Mesenchymal stem cell (in vitro differentiated cells and primary cell): ENCODE results near the gene MAP2K5. TPM values are rescaled to one million over a fixed set of nuclear protein-coding genes. Genes with fewer than 3 reads are reported as not detected.

Experiments used
- DNase-seq: peaks from one replicate; pipeline ENCODE4 v3.0.0-alpha.2; 2013
- H2AFZ ChIP-seq: one replicate; pipeline ENCODE4 v1.6.1; 2013; ENCODE audit warnings: low read depth, mild to moderate bottlenecking, control low read depth, inconsistent platforms, low read length, moderate library complexity
- H2AK5ac ChIP-seq: 2 replicates; pipeline ENCODE4 v1.6.1; 2013; ENCODE audit warnings: low read length, moderate library complexity, mild to moderate bottlenecking, inconsistent platforms; ENCODE audit not compliant: severe bottlenecking
- H2BK120ac ChIP-seq: one replicate; pipeline ENCODE4 v1.6.1; 2013; ENCODE audit warnings: low read depth, mild to moderate bottlenecking, inconsistent platforms, low read length, moderate library complexity
- H2BK12ac ChIP-seq, 2 experiments: one replicate each; pipeline ENCODE4 v1.6.1; 2013; ENCODE audit warnings: inconsistent platforms in 2 of 2, low read length in 2 of 2, mild to moderate bottlenecking in 2 of 2, moderate library complexity in 2 of 2, control low read depth in 1 of 2
- H2BK15ac ChIP-seq: one replicate; pipeline ENCODE4 v1.6.1; 2013; ENCODE audit warnings: mild to moderate bottlenecking, low read depth, inconsistent platforms; ENCODE audit not compliant: poor library complexity, severe bottlenecking
- H2BK5ac ChIP-seq: 2 replicates; pipeline ENCODE4 v1.6.1; 2013; ENCODE audit warnings: low read depth, mild to moderate bottlenecking, low read length, control low read depth, inconsistent platforms; ENCODE audit not compliant: poor library complexity, severe bottlenecking
- H3K14ac ChIP-seq, 2 experiments: one replicate each; pipeline ENCODE4 v1.6.1; 2013; ENCODE audit warnings: inconsistent platforms in 2 of 2, low read length in 2 of 2, control low read depth in 1 of 2, mild to moderate bottlenecking in 1 of 2, moderate library complexity in 1 of 2
- H3K18ac ChIP-seq, 2 experiments: one replicate each; pipeline ENCODE4 v1.6.1; 2013; ENCODE audit warnings: inconsistent platforms in 2 of 2, low read length in 2 of 2, control low read depth in 1 of 2, low read depth in 1 of 2, mild to moderate bottlenecking in 1 of 2
- H3K23ac ChIP-seq, 2 experiments: one replicate each; pipeline ENCODE4 v1.6.1; 2013; ENCODE audit warnings: inconsistent platforms in 2 of 2, low read length in 2 of 2, mild to moderate bottlenecking in 2 of 2, moderate library complexity in 2 of 2, control low read depth in 1 of 2
- H3K27ac ChIP-seq: 2 replicates; pipeline ENCODE4 v1.5.1; 2013; ENCODE audit warnings: mild to moderate bottlenecking, moderate library complexity, low read length, control low read depth, inconsistent platforms; ENCODE audit not compliant: poor library complexity, severe bottlenecking
- H3K27me3 ChIP-seq, 2 experiments: 2 replicates each; pipeline versions ENCODE4 v1.6.1 to v1.7.0; 2013; ENCODE audit warnings: low read length in 2 of 2, mild to moderate bottlenecking in 2 of 2, moderate library complexity in 2 of 2, control low read depth in 1 of 2, inconsistent platforms in 1 of 2; ENCODE audit not compliant: control insufficient read depth in 1 of 2, insufficient read depth in 1 of 2
- H3K36me3 ChIP-seq, 2 experiments: 2 replicates each; pipeline versions ENCODE4 v1.6.1 to v1.7.0; 2013; ENCODE audit warnings: low read length in 2 of 2, control low read depth in 1 of 2, inconsistent platforms in 1 of 2, low read depth in 1 of 2, mild to moderate bottlenecking in 1 of 2; ENCODE audit not compliant: insufficient read depth in 2 of 2, control insufficient read depth in 1 of 2
- H3K4ac ChIP-seq, 2 experiments: one replicate each; pipeline ENCODE4 v1.6.1; 2013; ENCODE audit warnings: inconsistent platforms in 2 of 2, low read length in 2 of 2, mild to moderate bottlenecking in 2 of 2, moderate library complexity in 2 of 2, control low read depth in 1 of 2, low read depth in 1 of 2
- H3K4me1 ChIP-seq: 2 replicates; pipeline ENCODE4 v1.6.1; 2013; ENCODE audit warnings: low read depth, low read length, control low read depth; ENCODE audit not compliant: control insufficient read depth, insufficient read depth
- H3K4me2 ChIP-seq: 2 replicates; pipeline ENCODE4 v1.6.1; 2013; ENCODE audit warnings: low read length, mild to moderate bottlenecking, inconsistent platforms; ENCODE audit not compliant: poor library complexity, severe bottlenecking
- H3K4me3 ChIP-seq, 2 experiments: 2 replicates each; pipeline versions ENCODE4 v1.5.1 to v1.7.0; 2013; ENCODE audit warnings: low read length in 2 of 2, mild to moderate bottlenecking in 2 of 2, control low read depth in 1 of 2, low read depth in 1 of 2; ENCODE audit not compliant: insufficient read depth in 1 of 2
- H3K79me1 ChIP-seq: replicated peaks from 2 replicates; pipeline ENCODE4 v1.6.1; 2013; ENCODE audit warnings: mild to moderate bottlenecking, control low read depth, low read length, inconsistent platforms; ENCODE audit not compliant: poor library complexity, severe bottlenecking
- H3K9ac ChIP-seq: 2 replicates; pipeline ENCODE4 v1.7.0; 2013; ENCODE audit warnings: mild to moderate bottlenecking, low read length, moderate library complexity
- H3K9me3 ChIP-seq: 2 replicates; pipeline ENCODE4 v1.7.0; 2013; ENCODE audit warnings: mild to moderate bottlenecking, low read length; ENCODE audit not compliant: control insufficient read depth
- H4K8ac ChIP-seq: one replicate; pipeline ENCODE4 v1.6.1; 2013; ENCODE audit warnings: inconsistent platforms, mild to moderate bottlenecking, low read length, moderate library complexity
- H4K91ac ChIP-seq: one replicate; pipeline ENCODE4 v1.6.1; 2013; ENCODE audit warnings: mild to moderate bottlenecking, low read length, inconsistent platforms
- WGBS: methylation state at CpG from one replicate; pipeline ENCODE4 v1.1.7; 2013; ENCODE audit warnings: mixed read lengths; 5-methylcytosine and 5-hydroxymethylcytosine counted together
- polyA plus RNA-seq, 2 experiments: library from polyadenylated mRNA; stranded (reverse); fragments of 200-250 nt; gene quantifications; one replicate each; pipeline ENCODE4 v1.2.3, GENCODE V29; 2013

MAP2K5 gene
- 14.1 TPM for polyA plus RNA-seq (2013, experiment 1 of 2)
- polyA plus RNA-seq (2013, experiment 2 of 2): 13.7 TPM

DNA sequence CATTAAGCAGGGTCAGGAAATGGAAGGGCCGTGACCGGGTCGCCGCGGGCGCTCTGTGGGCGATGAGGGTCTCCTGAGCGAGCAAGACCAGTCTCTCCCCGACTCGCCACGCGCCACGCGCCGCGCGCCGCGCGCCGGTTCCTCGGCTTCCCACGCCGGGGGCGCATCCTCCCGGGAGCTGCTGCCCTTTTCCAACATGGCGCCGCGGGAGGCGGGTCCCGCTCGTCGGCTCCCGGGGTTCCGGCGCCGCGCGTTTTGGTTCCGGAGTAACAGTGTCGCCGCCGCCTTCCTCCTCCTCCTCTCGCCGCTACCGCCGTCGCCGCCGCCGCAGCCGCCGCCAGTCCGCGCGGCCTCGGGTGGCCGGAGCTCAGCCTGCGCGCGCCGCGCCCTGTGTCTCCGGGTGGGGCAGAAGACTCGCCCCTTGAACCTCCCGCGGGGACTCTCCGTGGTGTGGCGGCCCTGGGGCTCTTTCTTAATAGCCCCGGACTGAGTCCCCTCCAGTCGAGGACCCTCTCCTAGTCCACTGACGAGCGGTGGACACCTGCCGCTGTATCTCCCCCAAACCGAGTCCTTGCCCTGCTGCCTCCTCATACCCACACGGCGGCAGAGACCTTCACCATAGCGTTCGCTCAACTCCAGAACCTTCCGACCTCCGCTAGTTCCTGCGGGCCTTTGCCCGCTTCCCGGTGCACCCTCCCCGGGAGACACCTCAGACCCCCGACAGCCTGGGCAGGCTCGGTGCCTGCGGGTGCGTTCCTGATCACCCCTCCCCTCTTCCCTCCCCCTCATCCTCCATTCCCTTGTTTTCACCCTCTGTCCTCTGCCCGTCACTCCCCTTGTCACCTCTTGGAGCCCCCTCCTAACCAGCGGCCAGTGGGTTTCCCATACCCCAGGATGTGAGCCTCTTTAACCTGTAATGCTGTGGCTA, at the start of gene MAP2K5:
Gene MAP2K5, plus strand, starts transcription at position 284 of the 928 bp plus-strand sequence. Its CDS starts 633 bp downstream, at position 917.
- Histone ChIP-seq H2BK15ac (peak within 1 kb of the TSS; percentile 44), H3K4ac (peak within 1 kb of the TSS; percentile 57 to 67), H3K9me3 (no peaks in the 10 kb centered on the region), H3K79me1 (peaks cover 25% of the 10 kb centered on the region), H3K27me3 (no peaks in the 10 kb centered on the region), H3K4me3 (peak within 1 kb of the TSS; percentile 88 to 98), H2BK120ac (peak within 1 kb of the TSS; percentile 27), H3K27ac (peak within 1 kb of the TSS; percentile 9), H2BK12ac (peak within 1 kb of the TSS; percentile 33 to 61), H3K23ac (no peak within 1 kb of the TSS), H3K14ac (peak within 1 kb of the TSS in 1 of 2 experiments; percentile 79), H3K18ac (peak within 1 kb of the TSS; percentile 85 to 90), H2AFZ (peak within 1 kb of the TSS; percentile 89), H3K4me1 (peaks cover 12% of the 10 kb centered on the region), H3K36me3 (peaks cover 6 to 20% of the 10 kb centered on the region in 2 experiments), H4K91ac (peak within 1 kb of the TSS; percentile 43), H4K8ac (peak within 1 kb of the TSS; percentile 93), H3K4me2 (peak within 1 kb of the TSS; percentile 69), H2AK5ac (no peak within 1 kb of the TSS), H2BK5ac (no peak within 1 kb of the TSS), H3K9ac (peak within 1 kb of the TSS; percentile 98)
- peak; percentile 72 for DNase-seq
- under 1% methylated on average over 69 of the region's 91 CpGs for WGBS

DNA sequence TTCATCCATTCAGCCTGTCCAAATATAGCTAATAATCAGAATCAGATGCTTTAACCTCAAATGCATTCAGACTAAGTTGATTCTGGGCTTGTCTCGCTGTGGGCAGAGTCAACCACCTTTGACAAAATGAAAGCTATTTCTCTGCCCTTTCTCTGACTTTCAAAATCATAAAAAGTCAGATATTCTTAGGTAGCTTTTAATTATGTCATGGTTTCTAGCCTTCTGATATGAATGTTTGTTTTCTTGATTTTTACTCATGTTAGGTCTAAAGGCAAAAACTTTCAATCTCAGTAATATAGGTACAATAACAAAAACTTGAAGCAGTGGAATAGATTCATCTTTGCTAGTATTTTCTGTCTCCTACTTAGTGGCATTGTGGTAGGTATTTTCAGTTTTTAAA, 46.9 kb upstream of the MAP2K5 start:
- Histone ChIP-seq H3K14ac (no peak overlapping the region), H3K27me3 (no peaks in the 10 kb centered on the region), H3K9me3 (no peaks in the 10 kb centered on the region), H3K36me3 (no peaks in the 10 kb centered on the region), H4K8ac (no peak overlapping the region), H3K79me1 (no peaks in the 10 kb centered on the region), H4K91ac (no peak overlapping the region), H3K4me2 (no peak overlapping the region), H3K18ac (no peak overlapping the region), H3K4me3 (no peak overlapping the region), H2AK5ac (no peak overlapping the region), H2BK15ac (no peak overlapping the region), H2AFZ (no peak overlapping the region), H3K23ac (no peak overlapping the region), H2BK120ac (no peak overlapping the region), H3K9ac (no peak overlapping the region), H3K4me1 (no peaks in the 10 kb centered on the region), H2BK5ac (no peak overlapping the region), H3K27ac (no peak overlapping the region), H2BK12ac (no peak overlapping the region), H3K4ac (no peak overlapping the region)
- no peak for DNase-seq
- no CpG with 5 or more reads among the region's 1 CpG for WGBS

DNA sequence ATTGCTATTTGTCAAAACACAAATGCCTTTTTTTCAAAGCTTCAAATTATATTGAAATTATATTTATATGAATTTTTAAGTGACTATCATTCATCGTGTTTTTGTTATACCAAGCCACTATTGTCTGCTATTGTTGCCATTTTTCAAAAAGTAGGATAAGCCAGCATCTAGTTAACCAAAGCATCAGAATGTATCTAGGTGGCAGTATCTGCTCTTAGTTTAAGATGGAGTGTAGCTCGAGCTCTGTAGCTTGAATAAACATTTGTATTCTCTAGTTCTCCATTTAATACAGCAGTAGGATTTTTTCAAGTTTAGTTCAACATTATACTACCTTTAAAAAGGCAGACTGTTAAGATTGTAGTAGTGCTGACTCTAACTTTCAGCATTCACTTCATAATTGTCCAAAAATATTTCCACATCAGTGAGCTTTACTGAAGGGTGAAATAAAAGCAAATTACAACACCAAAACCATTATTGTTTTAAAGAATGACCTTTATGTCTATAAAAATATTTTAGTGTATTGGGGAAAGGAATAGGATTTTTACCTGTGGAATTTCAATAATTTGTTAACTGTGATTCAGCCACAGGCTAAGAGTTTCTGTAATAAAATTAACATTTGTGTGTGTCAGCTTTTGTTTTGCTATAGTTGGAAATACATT, 41.2 kb upstream of the MAP2K5 start:
- no peak overlapping the region for H3K18ac ChIP-seq
- no peak overlapping the region for H2BK5ac ChIP-seq
- no peak overlapping the region for H2AFZ ChIP-seq
- no peaks in the 10 kb centered on the region for H3K27me3 ChIP-seq
- no peaks in the 10 kb centered on the region for H3K9me3 ChIP-seq
- H2BK120ac ChIP-seq: no peak overlapping the region
- H3K9ac ChIP-seq: peak overlapping the region; percentile 52
- H3K27ac ChIP-seq: peak overlapping the region; percentile 30
- DNase-seq: peak; percentile 26
- no peak overlapping the region for H3K4me2 ChIP-seq
- no peak overlapping the region for H3K4ac ChIP-seq
- H3K79me1 ChIP-seq: no peaks in the 10 kb centered on the region
- peaks cover 3% of the 10 kb centered on the region for H3K4me1 ChIP-seq
- no peaks in the 10 kb centered on the region for H3K36me3 ChIP-seq
- no peak overlapping the region for H2AK5ac ChIP-seq
- H2BK12ac ChIP-seq: no peak overlapping the region
- no peak overlapping the region for H3K14ac ChIP-seq
- no peak overlapping the region for H4K8ac ChIP-seq
- WGBS: 75% methylated on average over 1 of the region's 2 CpGs
- no peak overlapping the region for H4K91ac ChIP-seq
- no peak overlapping the region for H2BK15ac ChIP-seq
- H3K23ac ChIP-seq: no peak overlapping the region
- H3K4me3 ChIP-seq: no peak overlapping the region
